ENCODE measurements around the gene ZFP64.

ZFP64 gene

GRCh38 chr20:52102126-52102525 is 89.5 kb downstream of the ZFP64 start:
- no peak overlapping the region for H3K27ac Mint-ChIP-seq
- peaks cover 15 to 27% of the 10 kb centered on the region in 2 donors for H3K4me1 Mint-ChIP-seq
- ATAC-seq (replicated peaks), result no peak
- peaks cover 0 to 3% of the 10 kb centered on the region in 2 donors for H3K36me3 Mint-ChIP-seq
- DNase-seq, result no peak
- H3K27me3 Mint-ChIP-seq, result peaks cover 29 to 46% of the 10 kb centered on the region in 2 donors
- no peak overlapping the region for H3K4me3 Mint-ChIP-seq
- H3K9me3 Mint-ChIP-seq, result no peaks in the 10 kb centered on the region

Data from stimulated activated naive B cell treated with anti-CD40 and anti-IgM and Interleukin-4, amounts not matched to agents 10 μg/mL and 1 μg/mL and 100 μg/mL, for 72 hours (primary cell).